ENCODE results near the gene PTPRJ. TPM values are rescaled to one million over a fixed set of nuclear protein-coding genes. Genes with fewer than 3 reads are reported as not detected.

PTPRJ gene
- total and polyA plus RNA-seq, 2 donors (not counting 1 experiment from before 2014, with no cell fraction given) = 11.2 to 20.0 TPM

DNA sequence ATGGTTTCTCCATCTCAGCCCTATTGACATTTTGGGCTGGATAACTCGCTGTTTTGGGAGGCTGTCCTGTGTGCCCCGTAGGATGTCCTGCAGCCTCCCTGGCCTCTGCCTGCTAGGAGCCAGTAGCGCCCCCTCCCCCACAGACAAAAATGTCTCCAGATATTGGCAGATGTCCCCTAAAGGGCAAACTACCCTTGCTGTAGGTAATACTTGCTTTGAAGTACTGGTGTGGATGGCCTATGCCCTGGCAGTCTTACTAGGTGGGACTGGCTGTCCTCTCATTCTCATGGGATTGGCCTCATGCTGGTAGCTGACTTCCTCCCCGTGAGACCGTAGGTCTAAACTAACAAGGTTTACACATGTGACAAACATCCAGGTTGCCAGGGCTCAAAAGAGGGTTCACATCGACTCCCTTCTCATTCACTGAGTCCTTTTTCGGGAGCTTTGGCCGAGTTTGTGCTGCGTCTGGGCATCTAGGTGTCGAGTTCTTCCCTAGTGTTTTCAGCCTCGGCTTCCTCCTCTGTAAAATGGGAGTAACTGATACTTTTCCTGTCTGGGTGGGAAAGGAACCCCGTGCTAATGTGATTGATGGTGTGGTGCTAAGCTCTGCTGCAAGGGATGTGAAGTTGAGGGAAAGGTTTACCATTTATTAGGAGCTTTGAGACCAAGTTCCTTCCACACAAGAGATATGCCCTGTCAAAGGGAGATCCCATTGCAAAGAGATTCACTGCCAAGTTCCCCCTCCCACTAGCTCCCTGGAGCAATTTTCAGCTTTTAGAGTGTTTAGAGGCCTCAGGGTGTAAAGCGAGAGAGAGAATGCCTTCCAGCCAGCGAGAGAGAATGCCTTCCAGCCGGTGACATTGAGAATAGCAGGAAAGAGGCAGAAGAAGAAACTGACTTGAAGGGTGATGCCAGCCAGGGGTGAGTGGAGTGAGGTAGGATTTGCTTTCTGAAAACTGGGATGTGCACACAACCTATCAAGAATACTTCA lies 17.0 kb downstream of the PTPRJ start:
- H3K4me1 ChIP-seq (ENCODE audit: control insufficient read depth in 2 of 2, insufficient read depth in 2 of 2, low read length in 2 of 2) = peaks cover 37 to 71% of the 10 kb centered on the region in 2 donors
- peaks cover 7% of the 10 kb centered on the region for H4K20me1 ChIP-seq (ENCODE audit: control insufficient read depth, insufficient read depth, low read length, poor library complexity, severe bottlenecking)
- intact Hi-C loops (cut with micrococcal nuclease) = loop anchor here (2.0 to 5.0 kb wide), 2 partner anchors 15 to 35 kb away; no protein-coding TSS in a partner anchor
- Mint-ChIP-seq H3K4me3 (no peak overlapping the region), H3K27me3 (no peaks in the 10 kb centered on the region), H3K9me3 (ENCODE audit: insufficient read depth) (no peaks in the 10 kb centered on the region), H3K27ac (peak overlapping the region; percentile 75), H3K4me1 (peaks cover 67% of the 10 kb centered on the region)
- ATAC-seq (ENCODE audit: low read depth) (no peak), DNase-seq (no peak)
- peaks cover 88% of the 10 kb centered on the region for H3K79me2 ChIP-seq (ENCODE audit: control insufficient read depth, insufficient read depth, low read length)
- no peak overlapping the region for H3K9ac ChIP-seq (ENCODE audit: low read length)
- no peaks in the 10 kb centered on the region for H3K9me3 ChIP-seq (ENCODE audit: control extremely low read depth in 1 of 3, control insufficient read depth in 2 of 3, insufficient read depth in 1 of 3, low read length in 2 of 3)
- no peak overlapping the region for H3K4me2 ChIP-seq (replicated peaks; ENCODE audit: low read depth, low read length, poor library complexity, severe bottlenecking)
- no peak for TF ChIP-seq EZH2 (IDR thresholded peaks at IDR 0.05; ENCODE audit: borderline replicate concordance, insufficient read depth, low read depth, low read length, poor library complexity, severe bottlenecking)
- TF ChIP-seq, protein P1, sequence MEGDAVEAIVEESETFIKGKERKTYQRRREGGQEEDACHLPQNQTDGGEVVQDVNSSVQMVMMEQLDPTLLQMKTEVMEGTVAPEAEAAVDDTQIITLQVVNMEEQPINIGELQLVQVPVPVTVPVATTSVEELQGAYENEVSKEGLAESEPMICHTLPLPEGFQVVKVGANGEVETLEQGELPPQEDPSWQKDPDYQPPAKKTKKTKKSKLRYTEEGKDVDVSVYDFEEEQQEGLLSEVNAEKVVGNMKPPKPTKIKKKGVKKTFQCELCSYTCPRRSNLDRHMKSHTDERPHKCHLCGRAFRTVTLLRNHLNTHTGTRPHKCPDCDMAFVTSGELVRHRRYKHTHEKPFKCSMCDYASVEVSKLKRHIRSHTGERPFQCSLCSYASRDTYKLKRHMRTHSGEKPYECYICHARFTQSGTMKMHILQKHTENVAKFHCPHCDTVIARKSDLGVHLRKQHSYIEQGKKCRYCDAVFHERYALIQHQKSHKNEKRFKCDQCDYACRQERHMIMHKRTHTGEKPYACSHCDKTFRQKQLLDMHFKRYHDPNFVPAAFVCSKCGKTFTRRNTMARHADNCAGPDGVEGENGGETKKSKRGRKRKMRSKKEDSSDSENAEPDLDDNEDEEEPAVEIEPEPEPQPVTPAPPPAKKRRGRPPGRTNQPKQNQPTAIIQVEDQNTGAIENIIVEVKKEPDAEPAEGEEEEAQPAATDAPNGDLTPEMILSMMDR (IDR thresholded peaks at IDR 0.05) = no peak
- peaks cover 2 to 3% of the 10 kb centered on the region in 2 experiments for H3K36me3 ChIP-seq (replicated peaks in 1 of 2; ENCODE audit: control extremely low read depth in 1 of 2, control insufficient read depth in 1 of 2, extremely low read depth in 1 of 2, insufficient read depth in 2 of 2, low read length in 1 of 2)
- ChIA-PET CTCF (interaction anchor here (1.6 to 3.7 kb wide), 2 partner anchors 18 to 111 kb away, joined by 7 to 14 read pairs; no protein-coding TSS in a partner anchor), POLR2A (no interaction called here)
- no peak overlapping the region for H2AFZ ChIP-seq (ENCODE audit: insufficient read depth, low read depth, low read length, poor library complexity, severe bottlenecking)
- WGBS (ENCODE audit: insufficient coverage) = 89% methylated on average over 11 of the region's 15 CpGs
- no peak overlapping the region for H3K4me3 ChIP-seq (ENCODE audit: control extremely low read depth in 1 of 5, extremely low read depth in 1 of 5, insufficient read depth in 1 of 5, low read depth in 2 of 5, low read length in 4 of 5)
- H3K27me3 ChIP-seq (replicated peaks in 1 of 4; ENCODE audit: control extremely low read depth in 1 of 4, control insufficient read depth in 3 of 4, insufficient read depth in 4 of 4, low read length in 3 of 4) = no peaks in the 10 kb centered on the region
- no peak overlapping the region for H3K27ac ChIP-seq (ENCODE audit: low read length in 2 of 2)

DNA sequence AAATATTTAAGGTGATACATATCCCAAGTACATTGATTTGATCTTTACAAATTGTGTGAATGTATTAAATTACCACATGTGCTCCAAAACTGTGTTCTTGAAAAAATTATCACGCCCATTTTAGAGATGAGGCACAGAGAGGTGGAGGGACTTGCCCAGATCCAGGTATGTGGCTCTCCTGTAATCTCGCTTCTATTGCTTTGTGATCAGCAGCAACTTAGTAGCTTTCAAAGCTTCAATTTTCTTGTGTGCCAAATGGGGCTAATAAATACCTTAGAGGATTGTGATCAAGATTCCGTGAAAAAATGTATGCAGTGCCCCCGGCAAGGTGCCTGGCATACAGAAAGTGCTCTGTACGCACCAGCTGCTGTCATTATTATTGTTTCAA lies 18.0 kb downstream of the PTPRJ start:
- Mint-ChIP-seq H3K27me3 (no peaks in the 10 kb centered on the region), H3K4me3 (no peak overlapping the region), H3K27ac (peak overlapping the region; percentile 90), H3K9me3 (ENCODE audit: insufficient read depth) (no peaks in the 10 kb centered on the region), H3K4me1 (peaks cover 63% of the 10 kb centered on the region)
- ATAC-seq (ENCODE audit: low read depth) (no peak), DNase-seq (no peak)
- TF ChIP-seq, protein P1 (IDR thresholded peaks at IDR 0.05) = no peak
- no peak for TF ChIP-seq EZH2 (IDR thresholded peaks at IDR 0.05; ENCODE audit: borderline replicate concordance, insufficient read depth, low read depth, low read length, poor library complexity, severe bottlenecking)
- peaks cover 87% of the 10 kb centered on the region for H3K79me2 ChIP-seq (ENCODE audit: control insufficient read depth, insufficient read depth, low read length)
- peaks cover 7% of the 10 kb centered on the region for H4K20me1 ChIP-seq (ENCODE audit: control insufficient read depth, insufficient read depth, low read length, poor library complexity, severe bottlenecking)
- H3K36me3 ChIP-seq (replicated peaks in 1 of 2; ENCODE audit: control extremely low read depth in 1 of 2, control insufficient read depth in 1 of 2, extremely low read depth in 1 of 2, insufficient read depth in 2 of 2, low read length in 1 of 2) = peaks cover 2 to 3% of the 10 kb centered on the region in 2 experiments
- H2AFZ ChIP-seq (ENCODE audit: insufficient read depth, low read depth, low read length, poor library complexity, severe bottlenecking) = no peak overlapping the region
- no peak overlapping the region for H3K9ac ChIP-seq (ENCODE audit: low read length)
- whole genome bisulfite sequencing (ENCODE audit: insufficient coverage) = 100% methylated on average over 4 of the region's 5 CpGs
- CTCF ChIA-PET = interaction anchor here (0.6 to 3.7 kb wide), 2 partner anchors 20 to 110 kb away, joined by 3 to 14 read pairs; no protein-coding TSS in a partner anchor
- intact Hi-C loops (cut with micrococcal nuclease) = loop anchor here (5.0 kb wide), 1 partner anchor 34 kb away; no protein-coding TSS in a partner anchor
- no peaks in the 10 kb centered on the region for H3K9me3 ChIP-seq (ENCODE audit: control extremely low read depth in 1 of 3, control insufficient read depth in 2 of 3, insufficient read depth in 1 of 3, low read length in 2 of 3)
- no peak overlapping the region for H3K4me3 ChIP-seq (ENCODE audit: control extremely low read depth in 1 of 5, extremely low read depth in 1 of 5, insufficient read depth in 1 of 5, low read depth in 2 of 5, low read length in 4 of 5)
- no peak overlapping the region for H3K4me2 ChIP-seq (replicated peaks; ENCODE audit: low read depth, low read length, poor library complexity, severe bottlenecking)
- H3K4me1 ChIP-seq (ENCODE audit: control insufficient read depth in 2 of 2, insufficient read depth in 2 of 2, low read length in 2 of 2) = peaks cover 39 to 72% of the 10 kb centered on the region in 2 donors
- POLR2A ChIA-PET = no interaction called here
- H3K27ac ChIP-seq (ENCODE audit: low read length in 2 of 2) = no peak overlapping the region
- no peaks in the 10 kb centered on the region for H3K27me3 ChIP-seq (replicated peaks in 1 of 4; ENCODE audit: control extremely low read depth in 1 of 4, control insufficient read depth in 3 of 4, insufficient read depth in 4 of 4, low read length in 3 of 4)
